ENCODE measurements around the gene DPM3.
A peak's percentile ranks its signal among the peaks of the same experiment; 100 is the strongest.
"Not testable (repeated sequence)": the region's sequence is repeated elsewhere in the genome, so short reads cannot be mapped to it uniquely, and the experiment has no call there.

The DPM3 gene

GRCh38 chr1:155139895-155140629, at the start of gene DPM3:
DPM3 (minus strand) TSS chr1:155140531; CDS start chr1:155140240, 291 bp downstream.
- no peak for TF ChIP-seq CTCF (IDR thresholded peaks at IDR 0.05; ENCODE audit: insufficient read depth, low read depth, low read length, missing control alignments)
- H3K4me3 ChIP-seq (ENCODE audit: low read depth, low read length): peak within 1 kb of the TSS; percentile 82
- DNase-seq (ENCODE audit: low read depth): peak; percentile 90

- H3K4me3 ChIP-seq (ENCODE audit: low read depth, low read length); DNase-seq (ENCODE audit: low read depth): not testable (repeated sequence)
These were observed 49.6 kb upstream of the DPM3 start for GRCh38 chr1:155189926-155190325.

- no peak for TF ChIP-seq CTCF (IDR thresholded peaks at IDR 0.05; ENCODE audit: insufficient read depth, low read depth, low read length, missing control alignments)
- DNase-seq (ENCODE audit: low read depth): no peak
- no peak overlapping the region for H3K4me3 ChIP-seq (ENCODE audit: low read depth, low read length)
These were observed 47.9 kb upstream of the DPM3 start for GRCh38 chr1:155188268-155188667.

- DNase-seq (ENCODE audit: low read depth): no peak
- TF ChIP-seq CTCF (IDR thresholded peaks at IDR 0.05; ENCODE audit: insufficient read depth, low read depth, low read length, missing control alignments): no peak
- no peak overlapping the region for H3K4me3 ChIP-seq (ENCODE audit: low read depth, low read length)
These were observed 47.1 kb upstream of the DPM3 start for GRCh38 chr1:155187456-155187891.

- no peak for DNase-seq (ENCODE audit: low read depth)
- H3K4me3 ChIP-seq (ENCODE audit: low read depth, low read length): no peak overlapping the region
- TF ChIP-seq CTCF (IDR thresholded peaks at IDR 0.05; ENCODE audit: insufficient read depth, low read depth, low read length, missing control alignments): no peak
These were observed 46.6 kb upstream of the DPM3 start for GRCh38 chr1:155186794-155187455.

GRCh38 chr1:155186067-155186793, 45.9 kb upstream of the DPM3 start:
- DNase-seq (ENCODE audit: low read depth): no peak
- H3K4me3 ChIP-seq (ENCODE audit: low read depth, low read length): no peak overlapping the region
- no peak for TF ChIP-seq CTCF (IDR thresholded peaks at IDR 0.05; ENCODE audit: insufficient read depth, low read depth, low read length, missing control alignments)

- no peak for TF ChIP-seq CTCF (IDR thresholded peaks at IDR 0.05; ENCODE audit: insufficient read depth, low read depth, low read length, missing control alignments)
- no peak overlapping the region for H3K4me3 ChIP-seq (ENCODE audit: low read depth, low read length)
- DNase-seq (ENCODE audit: low read depth): no peak
These were observed 45.4 kb upstream of the DPM3 start for GRCh38 chr1:155185783-155186066.
